ENCODE measurements around the gene ANKRD26.

ANKRD26 gene

DNA sequence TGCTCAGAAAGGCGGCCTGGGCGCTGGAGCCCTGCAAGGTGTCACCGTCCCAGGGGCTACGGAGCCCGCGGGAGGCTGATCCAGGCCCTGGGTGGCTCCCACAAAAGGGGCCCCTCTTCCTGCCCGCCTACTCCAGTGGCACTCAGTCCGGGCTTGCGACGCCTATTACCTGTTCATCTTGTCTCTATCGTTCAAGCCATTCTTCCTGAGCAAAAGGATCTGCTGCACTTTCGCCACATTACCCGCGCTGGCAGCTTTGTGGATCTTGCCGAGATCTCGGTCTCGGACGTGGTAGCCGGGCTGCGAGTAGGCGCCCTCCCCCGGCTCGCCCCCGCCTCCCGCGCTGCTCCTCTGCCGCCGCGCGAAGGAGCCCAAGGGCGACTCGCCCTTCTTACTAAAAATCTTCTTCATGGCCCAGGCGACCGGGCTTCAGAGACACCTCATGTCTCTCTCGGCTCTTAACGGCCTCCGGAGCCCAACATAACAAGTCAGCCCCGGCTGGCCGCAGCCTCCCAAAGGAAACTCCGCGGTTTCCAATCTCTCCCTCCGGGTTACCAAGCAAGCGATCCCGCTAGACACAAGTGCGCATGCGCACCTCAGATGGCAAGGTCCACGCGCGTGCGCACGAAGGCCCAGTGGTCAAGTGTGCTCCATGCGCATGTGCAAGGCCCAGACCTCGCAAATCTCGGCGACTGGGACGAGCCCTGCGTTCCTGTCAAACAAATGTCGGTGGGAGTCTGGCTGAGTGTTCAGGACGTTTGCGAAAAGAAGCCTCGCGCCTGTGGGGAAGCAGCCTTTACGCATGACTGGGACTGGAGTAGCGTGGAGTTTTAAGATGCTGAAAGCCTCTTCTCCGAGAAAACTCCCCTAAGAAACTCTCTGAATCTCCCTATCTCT is at the start of gene ANKRD26:
Gene ANKRD26, minus strand, starts transcription at position 579 of the 897 bp plus-strand sequence. Its CDS starts 168 bp downstream, at position 411.
- peak within 1 kb of the TSS; percentile 84 for H2AFZ ChIP-seq (ENCODE audit: low read length, unreplicated experiment)
- peaks cover 4% of the 10 kb centered on the region for H3K4me1 ChIP-seq (ENCODE audit: control insufficient read depth, insufficient read depth, low read length, unreplicated experiment)
- H3K27ac ChIP-seq (ENCODE audit: low read depth, low read length): peak within 1 kb of the TSS; percentile 82
- H3K27me3 ChIP-seq (ENCODE audit: insufficient read depth, low read length): no peaks in the 10 kb centered on the region
- H3K4me3 ChIP-seq (ENCODE audit: low read depth, low read length): peak within 1 kb of the TSS; percentile 88
- H3K79me2 ChIP-seq (ENCODE audit: control insufficient read depth, insufficient read depth, low read length, unreplicated experiment): peaks cover 12% of the 10 kb centered on the region
- no peaks in the 10 kb centered on the region for H3K36me3 ChIP-seq (ENCODE audit: insufficient read depth, low read length)

DNA sequence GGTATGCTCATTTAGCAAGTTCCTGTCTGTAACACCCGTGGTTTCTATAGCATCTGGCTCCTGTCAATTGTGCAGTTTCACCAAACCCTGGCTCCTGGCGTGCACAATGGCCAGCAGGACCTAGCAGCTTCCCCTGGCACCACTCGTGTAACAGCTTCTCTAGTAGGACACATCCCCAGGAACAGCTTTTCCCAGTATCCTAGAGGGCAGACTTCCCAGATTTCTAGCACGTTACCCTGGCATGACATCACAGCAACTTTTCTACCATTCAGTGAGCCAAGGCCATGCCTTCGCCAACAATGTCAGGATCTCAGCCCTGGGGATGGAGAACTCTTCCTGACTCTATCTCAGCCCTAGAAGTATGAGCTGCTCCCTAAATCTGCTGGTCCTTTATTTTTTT is 47.4 kb upstream of the ANKRD26 start:
- no peak overlapping the region for H3K4me3 ChIP-seq (ENCODE audit: low read depth, low read length)
- H3K36me3 ChIP-seq (ENCODE audit: insufficient read depth, low read length): peaks cover 29% of the 10 kb centered on the region
- peaks cover 6% of the 10 kb centered on the region for H3K4me1 ChIP-seq (ENCODE audit: control insufficient read depth, insufficient read depth, low read length, unreplicated experiment)
- H2AFZ ChIP-seq (ENCODE audit: low read length, unreplicated experiment): no peak overlapping the region
- H3K27me3 ChIP-seq (ENCODE audit: insufficient read depth, low read length): no peaks in the 10 kb centered on the region
- H3K27ac ChIP-seq (ENCODE audit: low read depth, low read length): no peak overlapping the region
- peaks cover 86% of the 10 kb centered on the region for H3K79me2 ChIP-seq (ENCODE audit: control insufficient read depth, insufficient read depth, low read length, unreplicated experiment)

DNA sequence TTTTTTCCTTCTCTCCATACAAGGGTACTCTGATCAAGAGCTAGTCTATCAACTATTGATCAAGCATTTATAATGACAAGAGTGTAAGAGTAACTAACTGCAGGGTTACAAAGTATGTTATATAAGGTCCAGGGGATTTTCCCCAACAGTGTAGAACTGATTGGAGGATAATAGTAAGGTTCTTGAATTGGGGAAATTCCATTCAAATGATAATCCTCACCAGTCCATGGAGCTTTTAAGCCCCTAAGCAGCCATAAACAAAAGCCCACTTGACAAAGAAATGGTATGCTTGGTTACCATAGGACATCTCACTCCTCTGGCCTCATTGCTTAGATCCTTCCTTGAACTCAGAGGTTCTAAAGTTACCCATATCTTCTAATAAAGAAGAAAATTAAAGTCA is 45.6 kb upstream of the ANKRD26 start:
- Histone ChIP-seq H3K36me3 (ENCODE audit: insufficient read depth, low read length) (peaks cover 31% of the 10 kb centered on the region), H3K79me2 (ENCODE audit: control insufficient read depth, insufficient read depth, low read length, unreplicated experiment) (peaks cover 70% of the 10 kb centered on the region)

GRCh38 chr10:27143686-27144085 is 43.4 kb upstream of the ANKRD26 start:
- Histone ChIP-seq H3K4me3 (ENCODE audit: low read depth, low read length) (no peak overlapping the region), H3K27me3 (ENCODE audit: insufficient read depth, low read length) (no peaks in the 10 kb centered on the region), H2AFZ (ENCODE audit: low read length, unreplicated experiment) (no peak overlapping the region), H3K27ac (ENCODE audit: low read depth, low read length) (no peak overlapping the region), H3K36me3 (ENCODE audit: insufficient read depth, low read length) (peaks cover 32% of the 10 kb centered on the region), H3K79me2 (ENCODE audit: control insufficient read depth, insufficient read depth, low read length, unreplicated experiment) (peaks cover 49% of the 10 kb centered on the region), H3K4me1 (ENCODE audit: control insufficient read depth, insufficient read depth, low read length, unreplicated experiment) (no peaks in the 10 kb centered on the region)

More for the DNA sequence above, 45.6 kb upstream of the ANKRD26 start:
- no peak overlapping the region for H3K4me3 ChIP-seq (ENCODE audit: low read depth, low read length)
- no peaks in the 10 kb centered on the region for H3K27me3 ChIP-seq (ENCODE audit: insufficient read depth, low read length)
- no peak overlapping the region for H2AFZ ChIP-seq (ENCODE audit: low read length, unreplicated experiment)
- no peaks in the 10 kb centered on the region for H3K4me1 ChIP-seq (ENCODE audit: control insufficient read depth, insufficient read depth, low read length, unreplicated experiment)
- H3K27ac ChIP-seq (ENCODE audit: low read depth, low read length): no peak overlapping the region

- Histone ChIP-seq H2AFZ (ENCODE audit: low read length, unreplicated experiment) (no peak overlapping the region), H3K27ac (ENCODE audit: low read depth, low read length) (no peak overlapping the region), H3K4me1 (ENCODE audit: control insufficient read depth, insufficient read depth, low read length, unreplicated experiment) (no peaks in the 10 kb centered on the region), H3K36me3 (ENCODE audit: insufficient read depth, low read length) (peaks cover 27% of the 10 kb centered on the region), H3K4me3 (ENCODE audit: low read depth, low read length) (no peak overlapping the region), H3K79me2 (ENCODE audit: control insufficient read depth, insufficient read depth, low read length, unreplicated experiment) (peaks cover 3% of the 10 kb centered on the region), H3K27me3 (ENCODE audit: insufficient read depth, low read length) (no peaks in the 10 kb centered on the region)
Measured at GRCh38 chr10:27138277-27138676, 38.0 kb upstream of the ANKRD26 start.

DNA sequence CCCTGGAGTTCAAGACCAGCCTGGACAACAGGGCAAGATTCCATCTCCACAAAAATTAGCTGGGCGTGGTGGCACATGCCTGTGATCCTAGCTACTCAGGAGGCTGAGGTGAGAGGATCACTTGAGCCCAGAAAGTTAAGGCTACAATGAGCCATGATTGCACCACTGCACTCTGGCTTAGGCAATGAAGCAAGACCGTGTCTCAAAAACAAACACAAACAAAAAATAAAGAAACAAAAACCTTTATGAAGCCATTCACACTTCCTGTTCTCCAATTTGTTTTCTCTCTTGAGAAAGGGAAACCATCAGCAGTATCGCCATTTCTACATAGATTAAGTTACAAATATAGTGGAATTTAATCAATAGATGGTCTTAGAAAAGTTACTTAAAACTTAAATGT is 34.1 kb upstream of the ANKRD26 start:
- Histone ChIP-seq H3K36me3 (ENCODE audit: insufficient read depth, low read length) (peaks cover 39% of the 10 kb centered on the region), H3K27me3 (ENCODE audit: insufficient read depth, low read length) (no peaks in the 10 kb centered on the region), H3K27ac (ENCODE audit: low read depth, low read length) (no peak overlapping the region), H3K4me1 (ENCODE audit: control insufficient read depth, insufficient read depth, low read length, unreplicated experiment) (no peaks in the 10 kb centered on the region), H2AFZ (ENCODE audit: low read length, unreplicated experiment) (no peak overlapping the region), H3K79me2 (ENCODE audit: control insufficient read depth, insufficient read depth, low read length, unreplicated experiment) (no peaks in the 10 kb centered on the region), H3K4me3 (ENCODE audit: low read depth, low read length) (no peak overlapping the region)

DNA sequence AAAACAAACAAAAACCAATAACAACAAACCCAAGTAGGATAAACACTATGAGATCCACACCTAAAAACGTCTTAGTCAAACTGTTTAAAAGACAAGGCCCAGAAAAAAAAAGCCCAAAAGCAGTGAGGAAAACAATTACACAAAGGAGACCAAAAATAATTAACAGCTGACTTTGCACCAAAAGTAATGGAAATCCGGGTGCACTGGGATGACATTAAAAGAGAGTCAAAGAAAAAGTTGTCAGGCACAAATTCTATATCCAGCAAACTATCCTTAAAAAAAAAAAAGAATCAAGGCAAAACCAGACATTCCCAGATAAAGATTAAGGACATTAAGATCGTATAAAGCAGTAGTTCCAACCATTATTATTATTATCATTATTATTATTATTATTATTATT is 7.9 kb upstream of the ANKRD26 start:
- H3K36me3 ChIP-seq (ENCODE audit: insufficient read depth, low read length): peaks cover 32% of the 10 kb centered on the region
- no peaks in the 10 kb centered on the region for H3K4me1 ChIP-seq (ENCODE audit: control insufficient read depth, insufficient read depth, low read length, unreplicated experiment)
- H3K27ac ChIP-seq (ENCODE audit: low read depth, low read length): no peak overlapping the region
- no peak overlapping the region for H2AFZ ChIP-seq (ENCODE audit: low read length, unreplicated experiment)
- H3K4me3 ChIP-seq (ENCODE audit: low read depth, low read length): no peak overlapping the region
- no peaks in the 10 kb centered on the region for H3K79me2 ChIP-seq (ENCODE audit: control insufficient read depth, insufficient read depth, low read length, unreplicated experiment)
- H3K27me3 ChIP-seq (ENCODE audit: insufficient read depth, low read length): no peaks in the 10 kb centered on the region

- Histone ChIP-seq H3K4me1 (ENCODE audit: control insufficient read depth, insufficient read depth, low read length, unreplicated experiment) (no peaks in the 10 kb centered on the region), H3K4me3 (ENCODE audit: low read depth, low read length) (no peak overlapping the region), H3K27ac (ENCODE audit: low read depth, low read length) (no peak overlapping the region), H2AFZ (ENCODE audit: low read length, unreplicated experiment) (no peak overlapping the region), H3K36me3 (ENCODE audit: insufficient read depth, low read length) (peaks cover 10% of the 10 kb centered on the region), H3K79me2 (ENCODE audit: control insufficient read depth, insufficient read depth, low read length, unreplicated experiment) (no peaks in the 10 kb centered on the region), H3K27me3 (ENCODE audit: insufficient read depth, low read length) (no peaks in the 10 kb centered on the region)
Measured at GRCh38 chr10:27104919-27105318, 4.6 kb upstream of the ANKRD26 start.

- H3K4me1 ChIP-seq (ENCODE audit: control insufficient read depth, insufficient read depth, low read length, unreplicated experiment): peaks cover 4% of the 10 kb centered on the region
- no peaks in the 10 kb centered on the region for H3K27me3 ChIP-seq (ENCODE audit: insufficient read depth, low read length)
- peak overlapping the region; percentile 88 for H3K4me3 ChIP-seq (ENCODE audit: low read depth, low read length)
- H3K27ac ChIP-seq (ENCODE audit: low read depth, low read length): no peak overlapping the region
- H2AFZ ChIP-seq (ENCODE audit: low read length, unreplicated experiment): peak overlapping the region; percentile 68
- H3K79me2 ChIP-seq (ENCODE audit: control insufficient read depth, insufficient read depth, low read length, unreplicated experiment): peaks cover 12% of the 10 kb centered on the region
- H3K36me3 ChIP-seq (ENCODE audit: insufficient read depth, low read length): no peaks in the 10 kb centered on the region
Measured at GRCh38 chr10:27100813-27101347, 586 bp upstream of the ANKRD26 start.

DNA sequence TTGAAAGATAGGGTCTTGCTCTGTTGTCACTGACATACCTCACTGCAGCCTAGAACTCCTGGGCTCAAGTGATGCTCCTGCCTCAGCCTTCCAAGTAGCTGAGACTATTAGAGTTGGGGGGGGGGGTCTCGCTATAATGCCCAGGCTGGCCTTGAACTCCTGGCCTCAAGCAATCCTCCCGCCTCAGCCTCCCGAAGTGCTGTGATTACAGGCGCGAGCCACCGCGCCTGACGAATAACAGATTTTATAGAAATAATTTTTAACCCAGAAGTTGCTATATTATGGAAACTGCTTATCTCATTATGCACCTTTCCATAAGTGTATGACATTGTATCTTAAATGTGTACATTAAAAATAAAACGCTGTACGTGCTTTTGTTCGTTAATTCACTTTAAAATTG is 846 bp downstream of the ANKRD26 start:
- peak overlapping the region; percentile 88 for H3K4me3 ChIP-seq (ENCODE audit: low read depth, low read length)
- H2AFZ ChIP-seq (ENCODE audit: low read length, unreplicated experiment): peak overlapping the region; percentile 84
- H3K79me2 ChIP-seq (ENCODE audit: control insufficient read depth, insufficient read depth, low read length, unreplicated experiment): peaks cover 12% of the 10 kb centered on the region
- no peaks in the 10 kb centered on the region for H3K27me3 ChIP-seq (ENCODE audit: insufficient read depth, low read length)
- H3K36me3 ChIP-seq (ENCODE audit: insufficient read depth, low read length): no peaks in the 10 kb centered on the region
- H3K27ac ChIP-seq (ENCODE audit: low read depth, low read length): peak overlapping the region; percentile 82; the same call in 1 of the 2 replicates
- peaks cover 4% of the 10 kb centered on the region for H3K4me1 ChIP-seq (ENCODE audit: control insufficient read depth, insufficient read depth, low read length, unreplicated experiment)
